ENCODE data around the gene RASA4B.
A peak's percentile ranks its signal among the peaks of the same experiment; 100 is the strongest.

The RASA4B gene

DNA sequence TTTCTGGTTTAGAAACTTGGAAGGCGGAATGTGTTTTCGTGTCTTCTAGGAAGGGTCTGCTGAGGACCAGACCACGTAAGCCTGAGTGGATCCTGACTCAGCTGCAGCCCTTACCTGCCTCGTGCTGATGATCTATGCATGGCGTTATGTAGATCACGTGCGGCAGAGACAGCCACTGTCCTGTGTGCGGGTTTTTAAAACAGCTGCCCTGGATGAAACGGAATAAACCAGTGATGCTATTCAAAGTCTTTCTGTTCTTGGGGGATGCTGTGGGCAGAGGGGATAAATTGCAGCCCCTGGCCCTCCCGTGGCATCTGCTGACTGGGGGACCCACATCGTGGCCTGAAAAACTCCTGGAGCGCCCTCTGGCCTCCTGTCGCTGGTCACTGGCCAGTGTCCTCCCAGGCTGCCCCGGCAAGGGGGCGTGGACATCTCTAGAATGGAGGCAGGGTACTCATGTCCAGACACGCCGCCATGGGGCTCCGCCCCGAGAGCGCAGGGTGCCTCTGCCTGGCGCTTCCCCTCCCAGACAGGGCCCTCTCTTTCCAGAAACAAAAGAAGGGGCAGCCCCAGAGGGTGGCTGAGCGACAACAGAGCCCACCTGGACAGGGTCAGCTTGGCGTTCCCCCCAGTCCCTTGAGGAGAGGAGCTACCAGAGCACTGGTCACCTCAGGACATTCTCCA lies 66.1 kb downstream of the RASA4B start:
- DNase-seq, result no peak

DNA sequence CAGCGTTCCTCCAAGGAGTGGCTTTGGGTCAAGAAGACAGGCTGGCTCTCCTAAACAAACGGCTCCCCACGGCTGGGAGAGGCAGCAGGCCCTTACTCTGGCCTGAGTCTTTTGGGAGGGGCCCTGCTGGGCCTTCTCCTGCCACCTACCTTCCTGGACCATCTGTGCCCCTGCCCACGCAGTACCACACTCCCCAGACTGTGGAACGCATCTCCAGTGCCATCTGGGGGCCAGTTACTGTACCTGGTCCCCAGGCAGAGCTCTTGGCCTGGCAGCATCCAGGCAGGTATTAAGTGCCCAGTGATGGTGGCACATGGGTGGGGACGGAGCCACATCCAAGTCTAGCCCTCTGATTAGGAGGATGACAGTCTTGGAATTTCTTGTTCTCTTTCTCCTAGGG lies 67.3 kb downstream of the RASA4B start:
- DNase-seq, result peak; percentile 56 to 68

GRCh38 chr7:102449136-102449535 lies 68.4 kb downstream of the RASA4B start:
- no peak for DNase-seq

DNA sequence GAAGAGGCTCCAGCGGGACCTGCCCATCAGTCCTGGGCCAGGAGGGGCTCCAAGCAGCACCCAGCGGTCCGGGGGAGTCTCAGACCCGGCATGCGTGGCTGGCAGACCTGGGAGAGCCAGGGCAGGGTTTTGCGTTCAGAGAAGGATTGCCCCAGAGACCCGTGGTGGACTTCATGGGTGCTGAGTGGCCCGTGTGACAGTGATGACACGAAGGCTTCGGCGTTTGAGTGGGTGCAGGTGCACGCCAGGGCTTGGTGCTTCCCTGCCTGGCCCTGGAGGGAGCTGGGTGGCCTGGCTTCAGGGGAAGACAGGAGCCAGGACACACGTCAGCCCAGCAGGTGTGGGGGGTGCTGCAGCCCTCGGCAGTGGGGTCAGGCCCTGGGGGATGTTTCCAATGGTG lies 70.3 kb downstream of the RASA4B start:
- no peak for DNase-seq

- no peak for DNase-seq
Observed at GRCh38 chr7:102446387-102447156, 71.0 kb downstream of the RASA4B start.

- no peak for DNase-seq
Observed at GRCh38 chr7:102445674-102446071, 71.9 kb downstream of the RASA4B start.

DNA sequence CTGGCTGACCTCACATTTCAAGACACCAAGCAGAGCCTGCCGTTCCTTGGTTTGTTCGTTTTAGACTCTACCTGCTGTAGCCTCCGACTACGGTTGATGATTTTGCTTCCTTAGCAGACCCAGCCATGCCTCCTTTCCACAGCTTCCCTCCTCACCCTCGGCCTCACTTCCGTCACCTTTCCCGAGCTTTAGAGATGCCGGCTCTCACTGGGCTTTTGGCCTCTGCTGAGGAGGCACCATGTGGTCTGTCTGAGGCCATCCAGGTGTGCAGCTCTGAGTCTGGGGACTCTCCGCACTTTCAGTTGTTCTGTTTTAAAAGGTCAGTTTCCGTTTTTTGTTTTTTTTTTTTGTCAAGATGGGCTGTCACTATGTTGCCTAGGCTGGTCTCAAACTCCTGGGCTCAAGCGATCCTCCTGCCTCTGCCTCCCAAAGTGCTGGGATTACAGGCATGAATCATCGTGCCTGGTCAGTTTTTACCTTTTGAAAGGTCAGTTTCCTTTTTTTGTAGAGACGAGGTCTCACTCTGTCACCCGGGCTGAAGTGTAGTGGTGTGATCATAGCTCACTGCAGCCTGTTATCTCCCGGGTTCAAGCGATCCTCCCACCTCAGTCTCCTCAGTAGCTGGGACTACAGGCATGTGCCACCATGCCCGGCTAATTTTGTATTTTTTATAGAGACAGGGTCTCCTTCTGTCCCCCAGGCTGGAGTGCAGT lies 72.5 kb downstream of the RASA4B start:
- DNase-seq, result no peak

DNA sequence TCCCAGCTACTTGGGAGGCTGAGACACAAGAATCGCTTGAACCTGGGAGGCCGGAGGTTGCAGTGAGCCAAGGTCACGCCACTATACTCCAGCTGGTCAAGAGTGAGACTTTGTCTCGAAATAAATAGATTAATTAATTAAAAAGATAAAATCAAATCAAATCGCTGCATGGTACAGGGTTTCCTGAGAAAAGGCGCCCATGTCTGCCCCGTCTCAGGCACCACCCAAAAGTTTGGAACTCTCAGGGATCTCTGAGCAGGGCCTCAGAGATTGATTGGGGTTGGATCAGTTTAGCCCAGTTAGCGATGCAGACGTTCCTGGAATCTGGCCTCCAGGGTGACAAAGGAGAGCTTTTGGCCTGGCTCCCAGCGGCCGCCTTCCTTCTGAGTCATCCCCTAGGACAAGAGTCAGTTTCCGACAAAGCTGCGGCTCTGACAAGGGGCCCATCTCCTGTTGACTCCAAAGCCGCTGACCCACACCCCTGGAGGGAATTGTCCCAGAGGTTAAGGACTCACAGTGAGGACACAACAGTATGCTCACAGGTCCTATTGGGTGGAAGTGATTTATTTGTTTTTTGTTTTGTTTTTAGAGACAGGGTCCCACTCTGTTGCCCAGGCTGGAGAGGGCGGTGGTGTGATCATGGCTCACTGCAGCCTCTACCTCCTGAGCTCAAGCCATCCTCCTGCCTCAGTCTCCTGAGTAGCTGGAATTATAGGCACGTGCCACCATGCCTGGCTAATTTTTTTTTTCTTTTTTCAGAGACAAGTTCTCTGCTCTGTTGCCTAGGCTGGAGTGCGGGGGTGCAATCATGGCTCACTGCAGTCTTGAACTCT lies 77.4 kb downstream of the RASA4B start:
- DNase-seq, result no peak

GRCh38 chr7:102436118-102436517 lies 81.5 kb downstream of the RASA4B start:
- DNase-seq, result no peak

GRCh38 chr7:102434039-102434486 lies 83.5 kb downstream of the RASA4B start:
- no peak for DNase-seq

DNA sequence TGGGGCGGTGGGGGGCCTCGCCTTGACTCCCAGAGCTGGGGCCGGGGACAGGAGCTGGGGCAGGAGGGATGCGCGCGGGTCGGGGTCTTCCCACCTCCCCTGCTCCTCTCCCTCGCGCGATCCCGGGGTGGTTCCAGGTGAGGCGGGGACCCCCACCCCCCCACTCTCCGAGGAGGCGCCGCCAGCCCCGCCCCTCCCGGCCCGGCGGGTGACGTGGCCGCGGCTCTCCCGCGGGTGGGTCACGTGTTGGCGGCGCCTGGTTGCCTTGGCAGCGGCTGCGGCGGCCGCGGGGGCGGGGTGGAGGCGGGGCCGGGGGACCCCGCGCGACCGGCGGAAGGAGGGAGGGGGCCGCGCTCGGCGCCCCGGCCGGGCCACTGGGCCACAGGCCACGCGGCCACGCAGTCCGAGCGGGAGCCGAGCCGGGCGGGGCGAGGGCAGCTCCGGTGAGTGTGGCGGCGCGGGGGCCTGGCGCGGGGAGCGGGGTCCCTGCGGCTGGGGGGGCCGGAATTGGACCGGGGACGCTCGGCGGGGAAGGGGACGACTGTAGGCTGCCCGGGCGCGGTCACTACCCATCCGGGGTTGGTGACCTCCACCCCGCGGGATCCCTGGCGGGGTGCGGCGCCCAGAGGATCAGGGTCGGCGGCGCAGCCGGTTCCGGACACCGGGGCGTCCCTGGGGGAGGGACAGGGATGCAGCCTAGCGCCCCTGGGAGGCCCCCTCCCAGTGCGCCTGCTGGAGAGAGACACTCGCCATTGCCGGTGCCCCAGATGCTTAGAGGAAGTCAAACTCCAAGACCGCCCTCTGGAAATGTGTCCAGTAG lies 84.1 kb downstream of the RASA4B start, which contains the start of gene ORAI2:
Gene ORAI2, plus strand, starts transcription at position 357 of the 820 bp plus-strand sequence. CDS start 5,382 bp downstream, outside the sequence.
- DNase-seq, result peak; percentile 86 to 91
